HG03469 (cell line): ENCODE measurements around the gene SRSF4.

Experiments
- ATAC-seq: cut with Tn5 transposase; IDR thresholded peaks from one replicate; pipeline ENCODE4 v1.9.1; 2021; ENCODE audit warnings: mild to moderate bottlenecking, moderate library complexity, moderate number of reproducible peaks; ENCODE audit not compliant: unreplicated experiment

Gene SRSF4

GRCh38 chr1:29099286-29099685, 82.4 kb downstream of the SRSF4 start:
- ATAC-seq = no peak
